Hepatocyte (in vitro differentiated cells): ENCODE data around the gene AP3D1. TPM values are rescaled to one million over a fixed set of nuclear protein-coding genes. Genes with fewer than 3 reads are reported as not detected.

Experiments used
- DNase-seq: peaks from one replicate; pipeline ENCODE4 v3.0.0-alpha.2; 2016; ENCODE audit warnings: low spot score
- H2AFZ ChIP-seq: fragments of 200-600 bp; sonication (generic); 2 replicates; pipeline ENCODE4 v1.6.0; 2016; ENCODE audit warnings: antibody characterized with exemption, mild to moderate bottlenecking
- H3K27ac ChIP-seq: fragments of 200-600 bp; sonication (generic); 2 replicates; pipeline ENCODE4 v1.5.1; 2016; ENCODE audit warnings: mild to moderate bottlenecking
- H3K27me3 ChIP-seq: fragments of 200-600 bp; sonication (generic); 2 replicates; pipeline ENCODE4 v1.6.1; 2016
- H3K36me3 ChIP-seq: fragments of 200-600 bp; sonication (generic); replicated peaks from 2 replicates; pipeline ENCODE4 v1.5.1; 2016; ENCODE audit warnings: low read depth; ENCODE audit not compliant: insufficient read depth
- H3K4me1 ChIP-seq: fragments of 200-600 bp; sonication (generic); 2 replicates; pipeline ENCODE4 v1.5.1; 2016; ENCODE audit warnings: mild to moderate bottlenecking, moderate library complexity; ENCODE audit not compliant: insufficient read depth
- H3K4me2 ChIP-seq: fragments of 200-600 bp; sonication (generic); 2 replicates; pipeline ENCODE4 v1.6.0; 2016
- H3K4me3 ChIP-seq: fragments of 200-600 bp; sonication (generic); 2 replicates; pipeline ENCODE4 v1.5.1; 2016; ENCODE audit warnings: mild to moderate bottlenecking
- H3K79me2 ChIP-seq: fragments of 200-600 bp; sonication (generic); 2 replicates; pipeline ENCODE4 v1.6.0; 2017; ENCODE audit warnings: mild to moderate bottlenecking
- H3K9me2 ChIP-seq: fragments of 200-600 bp; sonication (generic); replicated peaks from 2 replicates; pipeline ENCODE4 v1.6.0; 2017; ENCODE audit warnings: mild to moderate bottlenecking; ENCODE audit not compliant: insufficient read depth
- H3K9me3 ChIP-seq: fragments of 200-600 bp; sonication (generic); 2 replicates; pipeline ENCODE4 v1.5.1; 2016; ENCODE audit warnings: low read depth, mild to moderate bottlenecking
- H4K20me1 ChIP-seq: fragments of 200-600 bp; sonication (generic); 2 replicates; pipeline ENCODE4 v1.6.0; 2016; ENCODE audit warnings: mild to moderate bottlenecking; ENCODE audit not compliant: insufficient read depth, poor library complexity, severe bottlenecking
- EZH2 ChIP-seq: fragments of 200-600 bp; sonication (generic); IDR thresholded peaks from 2 replicates; pipeline ENCODE4 v1.6.1; 2016; ENCODE audit warnings: antibody characterized with exemption, mild to moderate bottlenecking, borderline replicate concordance
- EZH2phosphoT487 ChIP-seq: fragments of 200-600 bp; sonication (generic); IDR thresholded peaks from one replicate; pipeline ENCODE4 v1.6.1; 2018; ENCODE audit warnings: antibody characterized with exemption, mild to moderate bottlenecking, low read depth, moderate library complexity; ENCODE audit not compliant: unreplicated experiment, severe bottlenecking
- WGBS: methylation state at CpG from one replicate; pipeline ENCODE4 v1.1.6; 2016; ENCODE audit warnings: low lambda C conversion rate; ENCODE audit errors: missing lambda C conversion rate; 5-methylcytosine and 5-hydroxymethylcytosine counted together
- polyA plus RNA-seq: library from polyadenylated mRNA; unstranded; fragments of >200 nt; fragmentation: Nextera tagmentation; extraction: Ambion mirVana; gene quantifications from 2 replicates; pipeline ENCODE4 v1.2.1, GENCODE V29; 2016
- total RNA-seq: library from RNA; depleted of rRNA; stranded (reverse); fragments of >200 nt; gene quantifications from 2 replicates; pipeline ENCODE4 v1.2.3, GENCODE V29; 2014
- TF ChIP-seq, protein P1 (sequence below): fragments of 200-600 bp; sonication (generic); IDR thresholded peaks from 2 replicates; pipeline ENCODE4 v1.5.1; 2016; ENCODE audit warnings: antibody characterized with exemption, mild to moderate bottlenecking; ENCODE audit not compliant: poor library complexity

The AP3D1 gene
- total and polyA plus RNA-seq, 2 experiments from 2014 or later = 102 to 108 TPM

DNA sequence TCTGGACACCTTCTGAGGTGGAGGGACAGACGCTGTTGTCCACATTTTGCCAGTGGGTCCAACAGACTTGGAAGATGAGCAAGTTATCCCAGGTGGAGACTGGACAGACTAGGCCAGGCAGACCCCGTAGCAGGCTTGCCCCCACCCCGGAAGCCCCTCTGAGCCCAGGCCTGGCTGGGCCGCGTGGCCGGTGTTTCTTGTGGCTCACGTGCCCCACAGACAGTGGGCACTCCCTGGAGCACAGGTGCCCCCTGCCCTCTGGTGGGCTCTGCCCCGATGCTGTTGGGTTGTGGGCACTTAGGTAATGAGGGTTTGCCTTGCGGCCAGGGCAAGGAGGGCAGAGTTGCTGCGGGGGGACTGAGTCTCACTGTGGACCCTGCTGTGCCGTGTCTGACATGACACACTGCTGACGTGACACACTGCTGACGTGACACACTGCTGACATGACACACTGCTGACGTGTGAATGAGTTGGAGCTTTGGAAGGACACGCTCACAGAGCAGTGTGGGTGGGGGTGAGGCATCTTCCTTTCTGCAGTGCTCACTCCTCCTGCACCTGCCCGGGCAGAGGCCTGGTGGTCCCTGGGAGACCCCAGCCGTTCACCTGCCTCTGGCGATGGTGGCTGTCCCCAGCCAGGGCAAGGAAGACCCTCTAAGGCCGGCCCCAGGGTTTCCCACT, 37.5 kb upstream of the AP3D1 start:
- no peak overlapping the region for H3K4me2 ChIP-seq
- peaks cover 16% of the 10 kb centered on the region for H3K4me1 ChIP-seq
- no peaks in the 10 kb centered on the region for H3K9me2 ChIP-seq
- H3K4me3 ChIP-seq = no peak overlapping the region
- 95% methylated on average over 19 of the region's 19 CpGs for WGBS
- no peak for TF ChIP-seq EZH2
- TF ChIP-seq, protein P1, sequence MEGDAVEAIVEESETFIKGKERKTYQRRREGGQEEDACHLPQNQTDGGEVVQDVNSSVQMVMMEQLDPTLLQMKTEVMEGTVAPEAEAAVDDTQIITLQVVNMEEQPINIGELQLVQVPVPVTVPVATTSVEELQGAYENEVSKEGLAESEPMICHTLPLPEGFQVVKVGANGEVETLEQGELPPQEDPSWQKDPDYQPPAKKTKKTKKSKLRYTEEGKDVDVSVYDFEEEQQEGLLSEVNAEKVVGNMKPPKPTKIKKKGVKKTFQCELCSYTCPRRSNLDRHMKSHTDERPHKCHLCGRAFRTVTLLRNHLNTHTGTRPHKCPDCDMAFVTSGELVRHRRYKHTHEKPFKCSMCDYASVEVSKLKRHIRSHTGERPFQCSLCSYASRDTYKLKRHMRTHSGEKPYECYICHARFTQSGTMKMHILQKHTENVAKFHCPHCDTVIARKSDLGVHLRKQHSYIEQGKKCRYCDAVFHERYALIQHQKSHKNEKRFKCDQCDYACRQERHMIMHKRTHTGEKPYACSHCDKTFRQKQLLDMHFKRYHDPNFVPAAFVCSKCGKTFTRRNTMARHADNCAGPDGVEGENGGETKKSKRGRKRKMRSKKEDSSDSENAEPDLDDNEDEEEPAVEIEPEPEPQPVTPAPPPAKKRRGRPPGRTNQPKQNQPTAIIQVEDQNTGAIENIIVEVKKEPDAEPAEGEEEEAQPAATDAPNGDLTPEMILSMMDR = no peak
- TF ChIP-seq EZH2phosphoT487 = no peak
- no peak overlapping the region for H2AFZ ChIP-seq
- peaks cover 10% of the 10 kb centered on the region for H4K20me1 ChIP-seq
- no peaks in the 10 kb centered on the region for H3K9me3 ChIP-seq
- DNase-seq = no peak
- H3K36me3 ChIP-seq = no peaks in the 10 kb centered on the region
- peaks cover 44% of the 10 kb centered on the region for H3K79me2 ChIP-seq
- no peaks in the 10 kb centered on the region for H3K27me3 ChIP-seq
- no peak overlapping the region for H3K27ac ChIP-seq

DNA sequence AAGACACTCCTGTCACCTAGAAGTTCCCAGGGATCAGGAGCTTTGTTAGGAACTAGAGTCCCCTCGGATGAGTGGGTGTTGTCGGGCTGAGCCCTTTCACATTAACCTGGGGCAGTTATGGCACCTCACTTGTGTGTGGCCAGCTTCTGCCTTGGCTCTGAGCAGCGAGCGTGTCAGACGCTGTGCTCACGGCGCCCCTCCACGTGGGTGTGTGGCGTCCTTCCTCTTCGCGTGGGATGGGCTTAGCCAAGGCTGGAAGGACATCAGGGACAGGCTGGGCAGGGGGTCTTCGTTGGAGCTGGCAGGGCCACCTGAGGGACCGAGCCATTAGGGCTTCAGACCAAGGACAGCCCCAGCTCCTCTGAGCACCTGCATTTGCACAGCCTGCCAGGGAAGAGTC, 35.8 kb upstream of the AP3D1 start:
- H3K36me3 ChIP-seq = no peaks in the 10 kb centered on the region
- peak overlapping the region; percentile 63 for H3K4me2 ChIP-seq
- H3K79me2 ChIP-seq = peaks cover 61% of the 10 kb centered on the region
- no peak for TF ChIP-seq EZH2
- TF ChIP-seq, protein P1 = no peak
- TF ChIP-seq EZH2phosphoT487 = no peak
- peaks cover 17% of the 10 kb centered on the region for H3K4me1 ChIP-seq
- DNase-seq = no peak
- no peak overlapping the region for H3K4me3 ChIP-seq
- no peak overlapping the region for H2AFZ ChIP-seq
- peak overlapping the region; percentile 76 for H3K27ac ChIP-seq
- no peaks in the 10 kb centered on the region for H3K27me3 ChIP-seq
- peaks cover 15% of the 10 kb centered on the region for H4K20me1 ChIP-seq
- 94% methylated on average over 13 of the region's 13 CpGs for WGBS
- no peaks in the 10 kb centered on the region for H3K9me2 ChIP-seq
- no peaks in the 10 kb centered on the region for H3K9me3 ChIP-seq

DNA sequence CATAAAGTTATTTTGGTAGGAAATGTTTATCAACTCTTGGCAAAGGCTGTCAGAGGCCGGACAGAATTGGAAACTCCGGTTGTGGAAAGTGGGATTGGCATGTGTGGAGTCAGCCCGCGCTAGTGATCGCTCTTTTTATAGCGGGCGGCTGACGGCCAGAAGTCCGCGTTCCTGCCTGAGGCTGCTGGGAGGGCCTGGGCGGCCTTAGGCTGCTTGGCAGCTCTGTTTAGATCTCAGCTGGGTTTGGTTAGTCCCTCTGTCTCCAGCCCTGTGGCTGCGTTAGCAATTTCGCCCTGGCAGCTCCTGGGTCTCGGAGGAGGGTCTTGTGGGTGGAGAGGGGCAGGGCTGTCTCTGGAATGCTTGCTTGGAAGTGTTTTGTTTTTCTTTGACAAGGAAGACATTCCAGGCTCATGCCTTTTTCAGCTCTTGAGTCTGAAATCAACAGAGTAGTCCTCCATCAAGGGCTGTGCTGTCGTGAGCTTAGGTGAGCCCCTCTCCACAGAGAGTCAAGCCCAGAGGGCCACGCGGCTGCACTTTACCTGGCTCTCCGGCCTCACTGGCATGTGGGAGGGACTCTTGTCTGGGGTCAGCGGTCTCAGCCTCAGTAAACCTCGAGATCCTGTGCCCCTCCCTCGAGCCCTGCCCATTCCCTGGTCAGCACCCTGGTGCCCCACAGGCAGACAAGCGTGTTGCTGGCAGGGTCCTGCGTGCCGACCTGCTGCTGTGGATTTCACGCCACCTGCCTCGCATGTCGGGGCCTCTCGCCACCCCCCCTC, 34.9 kb upstream of the AP3D1 start:
- TF ChIP-seq EZH2phosphoT487 = no peak
- no peak for TF ChIP-seq EZH2
- TF ChIP-seq, protein P1 = no peak
- Histone ChIP-seq H3K4me1 (peaks cover 24% of the 10 kb centered on the region), H3K4me3 (no peak overlapping the region), H3K9me3 (no peaks in the 10 kb centered on the region), H3K4me2 (peak overlapping the region; percentile 63), H3K27me3 (no peaks in the 10 kb centered on the region), H3K9me2 (no peaks in the 10 kb centered on the region), H3K36me3 (no peaks in the 10 kb centered on the region), H2AFZ (no peak overlapping the region), H4K20me1 (peaks cover 17% of the 10 kb centered on the region), H3K27ac (peak overlapping the region; percentile 76), H3K79me2 (peaks cover 70% of the 10 kb centered on the region)
- DNase-seq = peak; percentile 85
- WGBS = 42% methylated on average over 28 of the region's 28 CpGs
